Activated T-helper 2 cell treated with anti-CD3 and anti-CD28 coated beads, Interferon-gamma antibody, Interleukin-2, Interleukin-4, amounts not matched to agents 10 μg/mL and 5 μg/mL and 100 μg/mL, durations not matched to agents 14 hours and 24 hours and 36 hours (primary cell): ENCODE results near the gene B3GNT7. TPM values are rescaled to one million over a fixed set of nuclear protein-coding genes. Genes with fewer than 3 reads are reported as not detected.
A peak's percentile ranks its signal among the peaks of the same experiment; 100 is the strongest.
"Not testable (repeated sequence)": the region's sequence is repeated elsewhere in the genome, so short reads cannot be mapped to it uniquely, and the experiment has no call there.

Experiments
- DNase-seq: peaks from one replicate; pipeline ENCODE4 v3.0.0; 2021; ENCODE audit warnings: low spot score
- H3K27ac Mint-ChIP-seq: one replicate; pipeline ENCODE4 v1.8.0; 2021; ENCODE audit warnings: mixed read lengths
- H3K27me3 Mint-ChIP-seq: one replicate; pipeline ENCODE4 v1.8.0; 2021; ENCODE audit warnings: low read depth, mixed read lengths
- H3K36me3 Mint-ChIP-seq: one replicate; pipeline ENCODE4 v1.8.0; 2021; ENCODE audit warnings: low read depth, mixed read lengths
- H3K4me1 Mint-ChIP-seq: one replicate; pipeline ENCODE4 v1.8.0; 2021; ENCODE audit warnings: low read depth, mixed read lengths
- H3K4me3 Mint-ChIP-seq: one replicate; pipeline ENCODE4 v1.8.0; 2021; ENCODE audit warnings: low read depth, mild to moderate bottlenecking, moderate library complexity, mixed read lengths
- H3K9me3 Mint-ChIP-seq: one replicate; pipeline ENCODE4 v1.8.0; 2021; ENCODE audit warnings: mixed read lengths
- intact Hi-C: fragments of 100-400 bp; cut with micrococcal nuclease; formaldehyde crosslinking; loops from one replicate; pipeline ENCODE4 v1.15.1; 2023
- total RNA-seq: library from RNA; stranded (reverse); gene quantifications from 2 replicates; pipeline ENCODE4 v1.2.3, GENCODE V29; 2022

B3GNT7 gene
- total RNA-seq, 1 donor from 2014 or later = 0.09 TPM

- H3K27me3 Mint-ChIP-seq = peaks cover 8% of the 10 kb centered on the region
- no peak overlapping the region for H3K27ac Mint-ChIP-seq
Measured at GRCh38 chr2:231418820-231419640, 23.5 kb downstream of the B3GNT7 start.

GRCh38 chr2:231421051-231421580 is 25.6 kb downstream of the B3GNT7 start:
- Mint-ChIP-seq H3K27ac (no peak overlapping the region), H3K27me3 (peaks cover 4% of the 10 kb centered on the region), H3K4me3 (no peak overlapping the region), H3K36me3 (no peaks in the 10 kb centered on the region), H3K9me3 (no peaks in the 10 kb centered on the region), H3K4me1 (peaks cover 3% of the 10 kb centered on the region)
- DNase-seq = no peak
- intact Hi-C loops = no loop called here

More at GRCh38 chr2:231418820-231419640, 23.5 kb downstream of the B3GNT7 start:
- DNase-seq = no peak
- intact Hi-C loops = loop anchor here (10.0 kb wide), 2 partner anchors 124 to 194 kb away; no protein-coding TSS in a partner anchor
- no peaks in the 10 kb centered on the region for H3K9me3 Mint-ChIP-seq
- no peaks in the 10 kb centered on the region for H3K4me1 Mint-ChIP-seq
- no peaks in the 10 kb centered on the region for H3K36me3 Mint-ChIP-seq
- H3K4me3 Mint-ChIP-seq = no peak overlapping the region

- H3K27me3 Mint-ChIP-seq = peaks cover 2% of the 10 kb centered on the region
- intact Hi-C loops = no loop called here
- no peaks in the 10 kb centered on the region for H3K36me3 Mint-ChIP-seq
- no peak overlapping the region for H3K27ac Mint-ChIP-seq
- H3K4me3 Mint-ChIP-seq = no peak overlapping the region
- peaks cover 5% of the 10 kb centered on the region for H3K4me1 Mint-ChIP-seq
- DNase-seq = no peak
- H3K9me3 Mint-ChIP-seq = no peaks in the 10 kb centered on the region
Measured at GRCh38 chr2:231422056-231422455, 26.5 kb downstream of the B3GNT7 start.

GRCh38 chr2:231423176-231423575 is 27.7 kb downstream of the B3GNT7 start:
- peaks cover 5% of the 10 kb centered on the region for H3K4me1 Mint-ChIP-seq
- no peaks in the 10 kb centered on the region for H3K36me3 Mint-ChIP-seq
- peaks cover 2% of the 10 kb centered on the region for H3K27me3 Mint-ChIP-seq
- intact Hi-C loops = no loop called here
- H3K27ac Mint-ChIP-seq = no peak overlapping the region
- DNase-seq = no peak
- no peaks in the 10 kb centered on the region for H3K9me3 Mint-ChIP-seq
- H3K4me3 Mint-ChIP-seq = no peak overlapping the region

- Mint-ChIP-seq H3K4me3 (no peak overlapping the region), H3K27me3 (peaks cover 2% of the 10 kb centered on the region)
- DNase-seq = no peak
Measured at GRCh38 chr2:231425291-231425810, 29.8 kb downstream of the B3GNT7 start.

GRCh38 chr2:231425811-231426703 is 30.5 kb downstream of the B3GNT7 start:
- no peak for DNase-seq
- Mint-ChIP-seq H3K9me3 (peaks cover 12% of the 10 kb centered on the region), H3K4me1 (peaks cover 5% of the 10 kb centered on the region), H3K27me3 (peaks cover 5% of the 10 kb centered on the region), H3K36me3 (no peaks in the 10 kb centered on the region), H3K27ac (peak overlapping the region; percentile 46), H3K4me3 (no peak overlapping the region)
- intact Hi-C loops = no loop called here

More at GRCh38 chr2:231425291-231425810, 29.8 kb downstream of the B3GNT7 start:
- H3K9me3 Mint-ChIP-seq = peaks cover 5% of the 10 kb centered on the region
- no peaks in the 10 kb centered on the region for H3K36me3 Mint-ChIP-seq
- no peak overlapping the region for H3K27ac Mint-ChIP-seq
- H3K4me1 Mint-ChIP-seq = peaks cover 5% of the 10 kb centered on the region
- intact Hi-C loops = no loop called here

- peaks cover 4% of the 10 kb centered on the region for H3K36me3 Mint-ChIP-seq
- H3K27me3 Mint-ChIP-seq = peaks cover 9% of the 10 kb centered on the region
- H3K27ac Mint-ChIP-seq = no peak overlapping the region
- intact Hi-C loops = no loop called here
- no peak for DNase-seq
- H3K9me3 Mint-ChIP-seq = peaks cover 22% of the 10 kb centered on the region
- H3K4me3 Mint-ChIP-seq = no peak overlapping the region
- H3K4me1 Mint-ChIP-seq = peaks cover 5% of the 10 kb centered on the region
Measured at GRCh38 chr2:231427116-231427515, 31.6 kb downstream of the B3GNT7 start.

GRCh38 chr2:231429152-231429551 is 33.6 kb downstream of the B3GNT7 start:
- H3K9me3 Mint-ChIP-seq = peaks cover 23% of the 10 kb centered on the region
- intact Hi-C loops = no loop called here
- H3K4me3 Mint-ChIP-seq = no peak overlapping the region
- peaks cover 4% of the 10 kb centered on the region for H3K36me3 Mint-ChIP-seq
- DNase-seq = no peak
- no peak overlapping the region for H3K27ac Mint-ChIP-seq
- peaks cover 9% of the 10 kb centered on the region for H3K27me3 Mint-ChIP-seq
- peaks cover 8% of the 10 kb centered on the region for H3K4me1 Mint-ChIP-seq

- H3K9me3 Mint-ChIP-seq = peaks cover 23% of the 10 kb centered on the region
- H3K4me3 Mint-ChIP-seq = no peak overlapping the region
- H3K27ac Mint-ChIP-seq = no peak overlapping the region
- intact Hi-C loops = no loop called here
- peaks cover 7% of the 10 kb centered on the region for H3K27me3 Mint-ChIP-seq
- H3K4me1 Mint-ChIP-seq = peaks cover 10% of the 10 kb centered on the region
- H3K36me3 Mint-ChIP-seq = peaks cover 4% of the 10 kb centered on the region
- no peak for DNase-seq
Measured at GRCh38 chr2:231429901-231430300, 34.4 kb downstream of the B3GNT7 start.

- H3K4me3 Mint-ChIP-seq, H3K36me3 Mint-ChIP-seq, intact Hi-C loops, H3K4me1 Mint-ChIP-seq, H3K27me3 Mint-ChIP-seq, DNase-seq, H3K27ac Mint-ChIP-seq: not testable (repeated sequence)
- peaks cover 25% of the 10 kb centered on the region for H3K9me3 Mint-ChIP-seq
Measured at GRCh38 chr2:231430437-231430836, 34.9 kb downstream of the B3GNT7 start.

GRCh38 chr2:231431606-231432005 is 36.1 kb downstream of the B3GNT7 start:
- H3K9me3 Mint-ChIP-seq = peaks cover 26% of the 10 kb centered on the region
- H3K27me3 Mint-ChIP-seq = peaks cover 7% of the 10 kb centered on the region
- DNase-seq = no peak
- intact Hi-C loops = no loop called here
- H3K36me3 Mint-ChIP-seq = peaks cover 4% of the 10 kb centered on the region
- no peak overlapping the region for H3K4me3 Mint-ChIP-seq
- no peak overlapping the region for H3K27ac Mint-ChIP-seq
- peaks cover 5% of the 10 kb centered on the region for H3K4me1 Mint-ChIP-seq

GRCh38 chr2:231433990-231434389 is 38.5 kb downstream of the B3GNT7 start:
- peaks cover 5% of the 10 kb centered on the region for H3K4me1 Mint-ChIP-seq
- intact Hi-C loops = no loop called here
- peaks cover 7% of the 10 kb centered on the region for H3K27me3 Mint-ChIP-seq
- H3K4me3 Mint-ChIP-seq = no peak overlapping the region
- peaks cover 26% of the 10 kb centered on the region for H3K9me3 Mint-ChIP-seq
- no peak for DNase-seq
- no peak overlapping the region for H3K27ac Mint-ChIP-seq
- peaks cover 4% of the 10 kb centered on the region for H3K36me3 Mint-ChIP-seq
